Thyroid gland (tissue), 4 donors: Measurements from ENCODE around the gene SESN1.

Experiments used
- CTCF ChIP-seq, 6 experiments: fragments of 200-600 bp in 3 of 6; fragments of 450-650 bp in 3 of 6; sonication (generic) in 3 of 6; IDR thresholded peaks; one replicate each; pipeline ENCODE4 v1.5.1; 2016 to 2019; ENCODE audit warnings: antibody characterized with exemption in 6 of 6, mild to moderate bottlenecking in 2 of 6, inconsistent platforms in 1 of 6, moderate library complexity in 1 of 6
- POLR2A ChIP-seq, 2 donors: fragments of 450-650 bp; IDR thresholded peaks; one replicate each; pipeline ENCODE4 v1.6.1; 2017; ENCODE audit warnings: antibody characterized with exemption in 2 of 2, mild to moderate bottlenecking in 2 of 2, moderate library complexity in 1 of 2

GRCh38 chr6:108966251-108966650 lies 128.4 kb downstream of the SESN1 start:
- TF ChIP-seq CTCF (IDR thresholded peaks at IDR 0.05) (no peak), POLR2A (IDR thresholded peaks at IDR 0.05) (no peak)
